K562 (cell line): Measurements from ENCODE around the gene SCGB3A2. TPM values are rescaled to one million over a fixed set of nuclear protein-coding genes. Genes with fewer than 3 reads are reported as not detected.

ENCODE experiments used
- ATAC-seq: fragments of 200-7000 bp; cut with Tn5 transposase; 3 replicates; pipeline ENCODE4 v1.9.1; 2020; ENCODE audit warnings: moderate library complexity
- BruUV-seq: library from RNA; stranded (reverse); fragments of 400-500 nt; replicated peaks from 2 replicates; lab custom pipeline; 2021; lab: Mats Ljungman, UMichigan
- CTCF ChIA-PET: fragments of 300-600 bp; formaldehyde crosslinking; extraction: SDS; loops from one replicate; lab custom pipeline; 2021; ENCODE audit warnings: low intra/inter-chr PET ratio; lab: Yijun Ruan, JAX
- POLR2A ChIA-PET: fragments of 300-600, 350-650 bp; sonication (Branson Sonifier 250); formaldehyde crosslinking; extraction: SDS; loops from one replicate; lab custom pipeline; 2021; ENCODE audit warnings: antibody characterized with exemption, inconsistent platforms; lab: Yijun Ruan, JAX
- DNase-seq, 4 experiments: peaks; one replicate each; pipeline versions ENCODE4 v3.0.0 to v3.0.0-alpha.2; 2011 to 2018; ENCODE audit warnings: low spot score in 3 of 4, mixed read lengths in 3 of 4; ENCODE audit errors: extremely low read depth in 1 of 4
- FAIRE-seq: peaks from 2 replicates; lab custom pipeline; 2011; peaks lifted over from hg19 to GRCh38; lab: Jason Lieb, UNC
- H2AFZ ChIP-seq: 2 replicates; pipeline ENCODE4 v1.6.0; 2011; ENCODE audit warnings: low read depth, low read length, control low read depth, inconsistent platforms
- H3K27ac ChIP-seq: fragments of 200-600 bp; 3 replicates; pipeline ENCODE4 v1.8.0; 2011; ENCODE audit warnings: low read depth, mild to moderate bottlenecking, control low read depth, inconsistent platforms, low read length, moderate library complexity, mixed read lengths; ENCODE audit errors: extremely low read depth
- H3K27me3 ChIP-seq, 2 experiments: fragments of 300-600 bp in 1 of 2; 2 replicates in 1 of 2; 3 replicates in 1 of 2; pipeline versions ENCODE4 v1.6.0 to v1.8.0; 2011; ENCODE audit warnings: inconsistent platforms in 2 of 2, low read length in 2 of 2, mild to moderate bottlenecking in 1 of 2, mixed read lengths in 1 of 2, moderate library complexity in 1 of 2; ENCODE audit not compliant: control insufficient read depth in 2 of 2, insufficient read depth in 2 of 2
- H3K36me3 ChIP-seq: fragments of 300-600 bp; 3 replicates; pipeline ENCODE4 v1.8.0; 2011; ENCODE audit warnings: mild to moderate bottlenecking, low read length, inconsistent platforms; ENCODE audit not compliant: control insufficient read depth, insufficient read depth
- H3K4me1 ChIP-seq, 2 experiments: fragments of 200-600 bp in 1 of 2; replicated peaks in 1 of 2; 2 replicates in 1 of 2; 3 replicates in 1 of 2; pipeline versions ENCODE4 v1.5.1 to v1.8.0; 2011; ENCODE audit warnings: inconsistent platforms in 2 of 2, low read length in 2 of 2, mild to moderate bottlenecking in 1 of 2, mixed read lengths in 1 of 2, moderate library complexity in 1 of 2; ENCODE audit not compliant: control insufficient read depth in 2 of 2, insufficient read depth in 2 of 2
- H3K4me2 ChIP-seq: 2 replicates; pipeline ENCODE4 v1.6.1; 2011; ENCODE audit warnings: low read length, control low read depth, inconsistent platforms, mixed read lengths; ENCODE audit not compliant: insufficient read depth
- H3K4me3 ChIP-seq: fragments of 200-600 bp; sonication (generic), shearing (Covaris generic); 2 replicates; pipeline ENCODE4 v1.5.1; 2016; ENCODE audit warnings: control low read depth, inconsistent platforms
- H3K79me2 ChIP-seq: fragments of 200-600 bp; 3 replicates; pipeline ENCODE4 v1.8.0; 2011; ENCODE audit warnings: low read length, inconsistent platforms; ENCODE audit not compliant: control insufficient read depth, insufficient read depth
- H3K9ac ChIP-seq, 2 experiments: 2 replicates each; pipeline versions ENCODE4 v1.6.0 to v1.6.1; 2011; ENCODE audit warnings: low read depth in 2 of 2, low read length in 2 of 2, control low read depth in 1 of 2, inconsistent platforms in 1 of 2, mild to moderate bottlenecking in 1 of 2, mixed read lengths in 1 of 2; ENCODE audit not compliant: insufficient read depth in 1 of 2
- H3K9me1 ChIP-seq: one replicate; pipeline ENCODE4 v1.6.0; 2011; ENCODE audit warnings: inconsistent platforms, mild to moderate bottlenecking, low read length, moderate library complexity; ENCODE audit not compliant: control insufficient read depth, insufficient read depth
- H3K9me3 ChIP-seq: replicated peaks from 2 replicates; pipeline ENCODE4 v1.5.1; 2011; ENCODE audit warnings: low read depth, low read length, inconsistent platforms; ENCODE audit not compliant: control insufficient read depth, insufficient read depth
- H4K20me1 ChIP-seq: replicated peaks from 2 replicates; pipeline ENCODE4 v1.6.1; 2011; ENCODE audit warnings: low read length, inconsistent platforms, mixed read lengths; ENCODE audit not compliant: control insufficient read depth, insufficient read depth
- BCOR ChIP-seq: fragments of 450-650 bp; IDR thresholded peaks from 2 replicates; pipeline ENCODE4 v1.6.1; 2016
- BRCA1 ChIP-seq, 2 experiments: fragments of 450-650 bp in 1 of 2; sonication (generic) in 1 of 2; formaldehyde crosslinking in 1 of 2; IDR thresholded peaks; 2 replicates each; pipeline versions ENCODE4 v1.5.0 to v1.6.1; 2017 to 2020; ENCODE audit warnings: mild to moderate bottlenecking in 1 of 2, missing genetic modification reagents in 1 of 2
- BRF1 ChIP-seq: IDR thresholded peaks from 3 replicates; pipeline ENCODE4 v1.6.1; 2011; ENCODE audit warnings: borderline replicate concordance, mild to moderate bottlenecking; ENCODE audit not compliant: insufficient read length; ENCODE audit errors: extremely low read depth
- CHD2 ChIP-seq: IDR thresholded peaks from 2 replicates; pipeline ENCODE4 v1.6.1; 2011; ENCODE audit warnings: low read depth, low read length
- ETV1 ChIP-seq: fragments of 450-650 bp; conservative IDR thresholded peaks from 2 replicates; pipeline ENCODE4 v1.6.1; 2016; ENCODE audit warnings: missing genetic modification characterization, control low read depth, low read depth, missing compliant biosample characterization
- GATAD2B ChIP-seq: fragments of 450-650 bp; IDR thresholded peaks from 2 replicates; pipeline ENCODE4 v1.6.1; 2017; ENCODE audit warnings: mild to moderate bottlenecking, borderline replicate concordance
- HDGF ChIP-seq: fragments of 450-650 bp; IDR thresholded peaks from 2 replicates; pipeline ENCODE4 v1.6.1; 2016
- HNRNPLL ChIP-seq: fragments of 200-400 bp; formaldehyde crosslinking; IDR thresholded peaks from 2 replicates; pipeline ENCODE4 v1.6.1; 2017; ENCODE audit warnings: low read length, low read depth, mild to moderate bottlenecking; ENCODE audit not compliant: poor library complexity, severe bottlenecking
- HOXB6 ChIP-seq: fragments of 250-450 bp; sonication (Bioruptor Pico); IDR thresholded peaks from 2 replicates; pipeline ENCODE4 v1.5.1; 2022; ENCODE audit warnings: mild to moderate bottlenecking, borderline replicate concordance
- HSF4 ChIP-seq: fragments of 250-450 bp; sonication (Bioruptor Pico); IDR thresholded peaks from 2 replicates; pipeline ENCODE4 v2.1.2; 2022; ENCODE audit warnings: mild to moderate bottlenecking, moderate library complexity, borderline replicate concordance
- MBD2 ChIP-seq: sonication (generic); IDR thresholded peaks from 2 replicates; pipeline ENCODE4 v1.6.1; 2016; ENCODE audit warnings: low read depth, borderline replicate concordance
- MTA2 ChIP-seq: fragments of 450-650 bp; IDR thresholded peaks from 2 replicates; pipeline ENCODE4 v1.6.1; 2016; ENCODE audit warnings: low read depth
- SMARCA4 ChIP-seq: fragments of 450-650 bp; IDR thresholded peaks from 2 replicates; pipeline ENCODE4 v1.6.1; 2016
- SOX6 ChIP-seq: fragments of 450-650 bp; IDR thresholded peaks from 2 replicates; pipeline ENCODE4 v1.6.1; 2014; ENCODE audit warnings: mild to moderate bottlenecking
- USF1 ChIP-seq: sonication (generic); formaldehyde crosslinking; IDR thresholded peaks from 2 replicates; pipeline ENCODE4 v1.9.0; 2022; ENCODE audit warnings: mild to moderate bottlenecking, missing genetic modification reagents
- ZKSCAN3 ChIP-seq: fragments of 250-450 bp; sonication (Bioruptor Pico); IDR thresholded peaks from 2 replicates; pipeline ENCODE4 v1.4.0; 2020
- ZNF197 ChIP-seq: fragments of 200-800 bp; sonication (Bioruptor generic); IDR thresholded peaks from 2 replicates; pipeline ENCODE4 v1.6.1; 2016; ENCODE audit warnings: low read depth, missing genetic modification characterization, missing compliant biosample characterization
- ZNF224 ChIP-seq: sonication (generic); formaldehyde crosslinking; IDR thresholded peaks from 2 replicates; pipeline ENCODE4 v1.8.0; 2022; ENCODE audit warnings: mild to moderate bottlenecking, missing genetic modification reagents
- ZNF764 ChIP-seq: fragments of 250-450 bp; sonication (Bioruptor Pico); IDR thresholded peaks from 2 replicates; pipeline ENCODE4 v1.4.0; 2020; ENCODE audit warnings: low read depth, mild to moderate bottlenecking, moderate library complexity
- WGBS: fragments of 100-300 bp; shearing (Covaris generic); methylation state at CpG from one replicate; pipeline ENCODE4 v1.1.6; 2016; ENCODE audit warnings: low coverage, mixed read lengths; ENCODE audit not compliant: insufficient coverage; ENCODE audit errors: missing lambda C conversion rate; 5-methylcytosine and 5-hydroxymethylcytosine counted together
- in situ Hi-C: fragments of 300-500 bp; cut with MboI; formaldehyde crosslinking; loops from 4 replicates; pipeline ENCODE4 v1.15.0; 2018; ENCODE audit warnings: inconsistent platforms, mixed read lengths
- intact Hi-C: fragments of 100-400 bp; cut with micrococcal nuclease; formaldehyde crosslinking; loops from 2 replicates; pipeline ENCODE4 v1.14.2; 2022
- polyA plus RNA-seq, 8 experiments: library from polyadenylated mRNA; depleted of rRNA in 4 of 8; stranded (reverse) in 5 of 8; unstranded in 3 of 8; fragments of >200 nt; fragmentation: Nextera tagmentation in 2 of 8; fragmentation: Illumina TruSeq in 1 of 8; extraction: Ambion mirVana in 2 of 8; extraction: Trizol in 1 of 8; gene quantifications; 2 replicates each; pipeline versions ENCODE4 v1.2.1 to v1.2.3, GENCODE V29; 2011 to 2014; ENCODE audit warnings: inconsistent platforms in 1 of 8, missing spikeins in 1 of 8
- total RNA-seq, 7 experiments: library from RNA; depleted of rRNA in 6 of 7; stranded (reverse); fragments of >200 nt in 6 of 7; fragmentation: Illumina TruSeq in 2 of 7; extraction: Trizol in 2 of 7; gene quantifications; 2 replicates each; pipeline versions ENCODE4 v1.2.1 to v1.2.3, GENCODE V29; 2011 to 2021; ENCODE audit warnings: low replicate concordance in 1 of 7

SCGB3A2 gene
- total and polyA plus RNA-seq, 9 of the 15 experiments (the other 6 are each of a cell fraction or from before 2014, with no cell fraction given): 0.35 TPM; not detected in 8

- TF ChIP-seq HOXB6 (CRISPR knock-in tag) (no peak), GATAD2B (no peak), ETV1 (no peak), BRCA1 (IDR thresholded peaks at IDR 0.05) (no peak), BRCA1 (CRISPR knock-in tag; IDR thresholded peaks at IDR 0.05) (no peak), MTA2 (no peak), HSF4 (CRISPR knock-in tag) (no peak), BRF1 (no peak)
Measured at GRCh38 chr5:147844846-147845245, 33.7 kb upstream of the SCGB3A2 start (continued).

- Histone ChIP-seq H4K20me1 (no peaks in the 10 kb centered on the region), H3K4me3 (no peak overlapping the region), H3K27ac (no peak overlapping the region), H3K36me3 (no peaks in the 10 kb centered on the region), H3K9me3 (no peaks in the 10 kb centered on the region), H3K9ac (no peak overlapping the region), H3K4me1 (no peaks in the 10 kb centered on the region), H3K4me2 (no peak overlapping the region), H2AFZ (no peak overlapping the region), H3K9me1 (no peaks in the 10 kb centered on the region), H3K27me3 (no peaks in the 10 kb centered on the region), H3K79me2 (no peaks in the 10 kb centered on the region)
- no TSS peak for BruUV-seq
- intact Hi-C loops (no loop called here), in situ Hi-C loops (no loop called here)
- ATAC-seq (no peak), DNase-seq (no peak), FAIRE-seq (no peak)
- ChIA-PET CTCF (no interaction called here), POLR2A (no interaction called here)
- 0% methylated on average over 4 of the region's 4 CpGs for WGBS
- TF ChIP-seq CHD2 (no peak), SOX6 (no peak), SMARCA4 (no peak), MBD2 (no peak), USF1 (CRISPR knock-in tag) (no peak), ZNF764 (CRISPR knock-in tag) (no peak), ZNF197 (CRISPR knock-in tag) (no peak), HNRNPLL (no peak), HDGF (no peak), BCOR (no peak), ZNF224 (CRISPR knock-in tag) (no peak), ZKSCAN3 (no peak)
Measured at GRCh38 chr5:147845618-147846017, 32.9 kb upstream of the SCGB3A2 start.
